Cardiac septum (tissue), 1 donor: ENCODE measurements around the gene CELSR1. TPM values are rescaled to one million over a fixed set of nuclear protein-coding genes. Genes with fewer than 3 reads are reported as not detected.
"Not testable (repeated sequence)": the region's sequence is repeated elsewhere in the genome, so short reads cannot be mapped to it uniquely, and the experiment has no call there.

Experiments
- DNase-seq: peaks from one replicate; pipeline ENCODE4 v3.0.0-alpha.2; 2020; ENCODE audit warnings: low spot score
- intact Hi-C: fragments of 100-400 bp; cut with DNase I; formaldehyde crosslinking; loops from one replicate; pipeline ENCODE4 v1.14.0; 2022
- total RNA-seq: library from RNA; stranded (reverse); fragmentation: NEBNext Ultra II Directional; extraction: Animal tissue kit (Norgen Biotek cat#: 25700); gene quantifications from one replicate; pipeline ENCODE4 v1.2.1, GENCODE V29; 2021
- donor health status: DM: no; HTN: no; CAD: no.

The CELSR1 gene
- total RNA-seq, 1 donor from 2014 or later = 13.3 TPM

GRCh38 chr22:46397049-46397448 lies 140.4 kb downstream of the CELSR1 start:
- DNase-seq, intact Hi-C loops: not testable (repeated sequence)

DNA sequence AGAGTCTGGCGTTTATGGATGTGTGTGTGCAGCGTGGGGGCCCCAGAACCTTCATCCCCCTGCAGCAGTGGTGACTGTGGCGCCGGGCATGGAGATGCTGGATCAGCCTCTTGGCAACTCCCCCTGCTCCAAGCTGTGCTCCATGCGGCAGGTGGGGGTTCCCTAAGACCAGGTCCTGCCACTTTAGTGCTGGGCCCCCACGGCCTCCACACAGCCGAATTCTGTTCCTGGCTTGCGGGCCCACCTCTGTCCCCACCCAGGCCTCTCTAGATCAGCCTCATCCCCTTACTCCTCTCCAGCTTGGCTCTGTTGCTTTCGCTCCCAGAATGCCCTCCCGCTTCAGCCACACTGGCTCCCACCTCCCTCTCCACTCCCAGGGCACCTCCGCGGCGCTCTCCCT lies 142.3 kb downstream of the CELSR1 start:
- no peak for DNase-seq
- intact Hi-C loops = no loop called here

- intact Hi-C loops = no loop called here
- DNase-seq = no peak
Measured at GRCh38 chr22:46394622-46395021, 142.8 kb downstream of the CELSR1 start.

DNA sequence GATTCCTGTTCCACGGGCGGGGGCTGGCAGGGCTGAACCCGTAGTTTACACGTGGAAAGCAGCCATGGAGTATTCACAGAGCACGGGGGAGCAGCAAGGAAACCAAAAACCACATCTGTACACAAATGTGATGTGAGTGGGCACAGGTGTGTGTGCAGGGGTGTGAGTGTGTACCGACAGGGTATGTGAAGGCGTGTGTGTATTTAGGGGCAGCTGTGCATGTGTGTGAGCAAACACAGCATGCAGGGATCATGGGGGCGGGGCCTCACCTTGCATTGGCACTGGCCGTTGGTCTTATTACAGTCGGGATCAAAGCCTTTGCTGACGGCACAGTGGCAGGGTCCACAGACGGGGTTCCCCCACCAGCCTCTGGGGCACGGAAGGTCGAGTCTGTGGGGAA lies 143.5 kb downstream of the CELSR1 start:
- no peak for DNase-seq

GRCh38 chr22:46392137-46392844 lies 145.1 kb downstream of the CELSR1 start:
- DNase-seq = no peak
- intact Hi-C loops = no loop called here

More for the DNA sequence above, 143.5 kb downstream of the CELSR1 start:
- intact Hi-C loops = no loop called here

GRCh38 chr22:46391486-46392136 lies 145.8 kb downstream of the CELSR1 start:
- DNase-seq = no peak
- intact Hi-C loops = no loop called here

- intact Hi-C loops = no loop called here
Measured at GRCh38 chr22:46390652-46391301, 146.6 kb downstream of the CELSR1 start.

GRCh38 chr22:46390105-46390651 lies 147.2 kb downstream of the CELSR1 start:
- intact Hi-C loops = no loop called here
- DNase-seq = no peak

More at GRCh38 chr22:46390652-46391301, 146.6 kb downstream of the CELSR1 start:
- DNase-seq = no peak

GRCh38 chr22:46389081-46389480 lies 148.3 kb downstream of the CELSR1 start:
- intact Hi-C loops = no loop called here
- no peak for DNase-seq

GRCh38 chr22:46388647-46389046 lies 148.8 kb downstream of the CELSR1 start:
- intact Hi-C loops = no loop called here
- DNase-seq = no peak

DNA sequence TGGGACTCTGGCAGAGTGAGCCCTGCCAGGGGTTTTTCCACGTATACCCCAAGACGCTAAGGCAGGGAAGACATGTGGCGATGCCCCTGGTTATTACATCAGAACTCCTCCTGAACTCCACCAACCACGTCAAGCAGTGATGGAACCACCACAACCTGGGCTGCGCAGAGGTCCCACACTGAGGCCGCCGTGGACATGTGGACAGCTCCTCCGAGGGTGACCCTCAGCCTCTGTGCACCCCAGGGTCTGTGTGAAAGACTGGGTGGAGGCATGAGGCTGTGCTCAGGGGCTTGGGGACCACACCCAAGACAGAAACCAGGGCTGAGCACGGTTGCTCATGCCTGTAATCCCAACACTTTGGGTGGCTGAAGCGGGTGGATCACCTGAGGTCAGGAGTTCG lies 149.7 kb downstream of the CELSR1 start:
- intact Hi-C loops = no loop called here
- DNase-seq = no peak

DNA sequence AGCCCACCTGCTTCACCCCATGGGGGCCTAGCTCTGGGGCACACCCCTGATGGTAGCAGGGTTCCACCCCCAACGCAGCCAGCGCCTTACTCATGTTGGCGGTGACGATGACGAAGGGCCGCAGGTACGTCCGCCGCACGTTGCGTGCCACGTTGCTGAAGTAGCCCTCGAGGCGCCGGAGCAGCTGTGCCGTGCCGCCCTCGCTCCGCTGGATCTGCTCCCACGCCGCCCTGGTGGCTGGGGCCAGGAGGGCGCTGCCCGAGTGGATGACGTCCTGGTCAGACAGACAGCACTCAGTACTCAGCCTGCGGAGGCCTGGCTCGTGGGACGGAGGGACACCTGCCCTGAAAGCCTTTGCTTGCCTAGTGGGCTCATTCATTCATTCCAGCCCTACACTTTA lies 151.1 kb downstream of the CELSR1 start:
- DNase-seq = no peak
- intact Hi-C loops = no loop called here

- intact Hi-C loops = no loop called here
- DNase-seq = no peak
Measured at GRCh38 chr22:46382524-46382923, 154.9 kb downstream of the CELSR1 start.

DNA sequence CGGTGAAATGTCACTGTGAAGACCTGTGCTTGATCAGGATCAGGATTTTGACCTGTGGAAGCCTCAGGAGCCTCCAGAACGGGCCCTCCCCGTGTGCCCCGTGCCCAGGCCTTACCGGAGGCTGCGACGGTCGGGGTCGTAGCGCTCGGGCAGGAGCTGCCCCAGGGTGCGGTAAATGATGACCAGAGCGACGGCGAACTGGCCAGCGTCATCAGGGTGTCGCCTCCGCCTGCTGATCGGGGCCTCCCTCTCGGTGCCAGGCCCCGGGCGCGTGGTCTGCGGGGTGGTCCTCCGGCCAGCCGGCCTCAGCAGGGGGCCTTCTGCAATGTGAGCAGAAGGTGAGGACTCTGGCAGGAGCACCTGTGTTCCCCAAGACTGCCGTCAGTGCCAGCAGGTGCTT lies 155.7 kb downstream of the CELSR1 start:
- no peak for DNase-seq
- intact Hi-C loops = no loop called here

DNA sequence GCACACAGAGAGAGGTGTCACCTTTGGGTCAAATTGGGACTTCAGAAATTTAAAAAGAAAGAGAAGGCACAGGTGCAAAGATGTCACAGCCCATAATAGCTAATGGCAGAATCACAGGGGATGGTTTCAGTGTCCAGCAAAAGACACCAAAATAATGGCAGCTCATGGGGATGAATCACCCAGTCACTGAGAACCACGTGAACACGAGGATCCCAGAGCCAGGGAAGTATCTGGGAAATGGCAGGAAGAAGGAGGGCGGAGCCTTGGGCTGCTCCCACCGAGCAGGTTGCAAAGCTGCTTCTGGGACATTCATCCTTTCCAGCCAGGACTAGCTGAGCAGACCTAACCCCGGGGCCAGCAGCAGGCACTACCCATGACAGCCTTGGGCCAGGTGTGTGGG lies 156.3 kb downstream of the CELSR1 start:
- intact Hi-C loops = no loop called here
- no peak for DNase-seq

GRCh38 chr22:46380581-46380980 lies 156.8 kb downstream of the CELSR1 start:
- DNase-seq = no peak
- intact Hi-C loops = no loop called here

- intact Hi-C loops = no loop called here
- DNase-seq = no peak
Measured at GRCh38 chr22:46380069-46380468, 157.4 kb downstream of the CELSR1 start.

- intact Hi-C loops = no loop called here
- no peak for DNase-seq
Measured at GRCh38 chr22:46379066-46379930, 158.1 kb downstream of the CELSR1 start.

DNA sequence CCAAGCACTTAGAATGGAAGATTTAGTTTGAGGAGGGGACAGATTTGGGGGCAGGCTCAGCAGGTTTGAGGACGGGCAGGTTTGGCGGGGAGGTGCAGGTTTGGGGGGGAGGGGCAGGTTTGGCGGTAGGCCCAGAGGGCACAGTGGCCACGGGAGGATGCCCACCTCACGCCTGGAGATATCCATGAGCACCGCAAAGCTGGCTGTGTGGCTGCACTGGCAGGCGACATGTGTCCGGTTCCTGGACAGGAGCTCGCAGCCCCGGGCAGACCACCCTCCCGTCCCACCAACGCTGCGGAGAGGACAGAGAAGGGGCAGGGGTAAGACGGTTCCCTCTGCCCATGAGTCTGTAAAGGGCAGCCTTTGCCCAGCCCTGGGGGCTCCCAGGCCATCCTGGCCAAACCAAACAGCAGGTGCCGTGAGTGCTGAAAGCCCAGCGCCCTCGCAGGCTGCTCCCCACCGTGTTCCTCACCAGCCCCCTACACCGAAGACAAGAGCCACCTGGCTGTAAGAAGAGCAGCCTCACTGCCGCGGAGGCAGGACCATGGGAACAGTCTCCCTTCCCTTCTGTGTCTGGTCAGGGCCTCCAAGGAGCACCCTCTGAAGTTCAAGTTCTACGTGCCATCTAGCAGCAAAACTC lies 158.9 kb downstream of the CELSR1 start:
- intact Hi-C loops = no loop called here
- no peak for DNase-seq
